Transverse colon (tissue), 4 donors: ENCODE results near the gene GIGYF1. TPM values are rescaled to one million over a fixed set of nuclear protein-coding genes. Genes with fewer than 3 reads are reported as not detected.

Experiments used
- DNase-seq: peaks from one replicate; pipeline ENCODE4 v3.0.0-alpha.2; 2019
- H3K27ac ChIP-seq, 4 donors: fragments of 200-600 bp; sonication (generic); 2 replicates each; pipeline ENCODE4 v1.5.1; 2016 to 2018; ENCODE audit warnings: inconsistent platforms in 4 of 4
- H3K27me3 ChIP-seq: fragments of 200-600 bp; sonication (generic); 2 replicates; pipeline ENCODE4 v1.5.1; 2017; ENCODE audit warnings: inconsistent platforms
- H3K36me3 ChIP-seq, 4 donors: fragments of 200-600 bp; sonication (generic); 2 replicates each; pipeline ENCODE4 v1.5.1; 2017 to 2019; ENCODE audit warnings: inconsistent platforms in 4 of 4
- H3K4me1 ChIP-seq, 4 donors: fragments of 200-600 bp; sonication (generic); 2 replicates each; pipeline ENCODE4 v1.5.1; 2017 to 2020; ENCODE audit warnings: inconsistent platforms in 4 of 4
- H3K4me3 ChIP-seq, 4 donors: fragments of 200-600 bp; sonication (generic); 1 replicate in 1 of 4; 2 replicates in 3 of 4; pipeline versions ENCODE4 v1.5.1 to v1.6.1; 2017 to 2019; ENCODE audit warnings: inconsistent platforms in 4 of 4
- H3K9me3 ChIP-seq, 2 donors: fragments of 200-600 bp; sonication (generic); 2 replicates each; pipeline ENCODE4 v1.5.1; 2017 to 2019; ENCODE audit warnings: inconsistent platforms in 2 of 2
- CTCF ChIP-seq, 5 experiments: fragments of 200-600 bp in 3 of 5; fragments of 450-650 bp in 2 of 5; sonication (generic) in 3 of 5; IDR thresholded peaks; 1 replicate in 2 of 5; 2 replicates in 3 of 5; pipeline ENCODE4 v1.5.1; 2016 to 2017; ENCODE audit warnings: antibody characterized with exemption in 5 of 5, inconsistent platforms in 3 of 5, mild to moderate bottlenecking in 2 of 5, moderate library complexity in 1 of 5
- EP300 ChIP-seq: sonication (generic); formaldehyde crosslinking; IDR thresholded peaks from one replicate; pipeline ENCODE4 v1.6.1; 2017; ENCODE audit warnings: antibody characterized with exemption, low read depth
- POLR2A ChIP-seq: fragments of 450-650 bp; IDR thresholded peaks from one replicate; pipeline ENCODE4 v1.6.1; 2016; ENCODE audit warnings: antibody characterized with exemption, mild to moderate bottlenecking, moderate library complexity
- POLR2AphosphoS5 ChIP-seq, 3 donors: sonication (generic); formaldehyde crosslinking; IDR thresholded peaks; one replicate each; pipeline ENCODE4 v1.6.1; 2016; ENCODE audit warnings: antibody characterized with exemption in 3 of 3
- WGBS, 2 donors: methylation state at CpG; one replicate each; pipeline ENCODE4 v1.1.5; 2018; ENCODE audit warnings: low coverage in 1 of 2; 5-methylcytosine and 5-hydroxymethylcytosine counted together
- in situ Hi-C, 4 donors: fragments of 200-750 bp; cut with MboI; loops; one replicate each; pipeline versions ENCODE4 v1.15.0 to v1.15.1; 2017; ENCODE audit warnings: low sequenced_read_pairs in 3 of 4, low pct_ligation_motif_present in 1 of 4, low pct_unique_long_range_greater_than_20kb in 1 of 4
- intact Hi-C: fragments of 100-400 bp; cut with DNase I; formaldehyde crosslinking; loops from one replicate; pipeline ENCODE4 v1.15.1; 2023; ENCODE audit warnings: low total_unique reads
- total RNA-seq, 4 donors: library from RNA; depleted of rRNA; stranded (reverse); fragments of >200 nt; gene quantifications; one replicate each; pipeline ENCODE4 v1.1.0, GENCODE V29; 2016

GIGYF1 gene
- total RNA-seq, 4 donors from 2014 or later: 25.4 to 104 (median 51.8) TPM

- in situ Hi-C loops (loop anchor here in 3 of 4 donors (10.0 to 25.0 kb wide), 3 partner anchors 90 to 215 kb away; partner anchors contain the start of genes FBXO24 (in 2 of the 3), LRCH4 (in 2 of the 3) and SPACDR (in 2 of the 3)), intact Hi-C loops (no loop called here)
Observed at GRCh38 chr7:100677308-100678267, 16.5 kb downstream of the GIGYF1 start.

GRCh38 chr7:100676501-100677306 is 17.3 kb downstream of the GIGYF1 start:
- peaks cover 0 to 19% (median 9%) of the 10 kb centered on the region in 4 donors for H3K4me1 ChIP-seq
- 88% methylated on average over 23 of the region's 23 CpGs; no CpG with 5 or more reads in 1 of the 2 donors for WGBS, 2 donors
- H3K4me3 ChIP-seq: peak overlapping the region in 2 of 4 donors; percentile 77 to 100
- peak; percentile 15 for DNase-seq
- no peaks in the 10 kb centered on the region for H3K9me3 ChIP-seq
- peaks cover 0 to 24% (median 15%) of the 10 kb centered on the region in 4 donors for H3K36me3 ChIP-seq
- H3K27me3 ChIP-seq: no peaks in the 10 kb centered on the region
- H3K27ac ChIP-seq: peak overlapping the region; percentile 94 to 100 (median 98)
- TF ChIP-seq EP300 (no peak), CTCF (IDR thresholded peaks at IDR 0.05) (no peak), POLR2AphosphoS5 (IDR thresholded peaks at IDR 0.05) (no peak), POLR2A (no peak)
- intact Hi-C loops (no loop called here), in situ Hi-C loops (loop anchor here in 3 of 4 donors (10.0 to 25.0 kb wide), 3 partner anchors 89 to 214 kb away; partner anchors contain the start of genes FBXO24 (in 2 of the 3), LRCH4 (in 2 of the 3) and SPACDR (in 2 of the 3))

More at GRCh38 chr7:100677308-100678267, 16.5 kb downstream of the GIGYF1 start:
- Histone ChIP-seq H3K9me3 (no peaks in the 10 kb centered on the region), H3K36me3 (peaks cover 0 to 30% (median 15%) of the 10 kb centered on the region in 4 donors), H3K27ac (no peak overlapping the region), H3K27me3 (no peaks in the 10 kb centered on the region), H3K4me3 (no peak overlapping the region), H3K4me1 (peaks cover 0 to 19% (median 9%) of the 10 kb centered on the region in 4 donors)
- WGBS, 2 donors: 90 to 92% methylated on average over 2 to 32 of the region's 36 CpGs
- DNase-seq: peak; percentile 8
- TF ChIP-seq POLR2A (no peak), CTCF (IDR thresholded peaks at IDR 0.05) (no peak), EP300 (no peak), POLR2AphosphoS5 (IDR thresholded peaks at IDR 0.05) (no peak)

GRCh38 chr7:100675581-100676350 is 18.3 kb downstream of the GIGYF1 start:
- H3K9me3 ChIP-seq: no peaks in the 10 kb centered on the region
- intact Hi-C loops: no loop called here
- TF ChIP-seq EP300 (no peak), POLR2A (peak; percentile 22), POLR2AphosphoS5 (IDR thresholded peaks at IDR 0.05) (peak; percentile 46 to 56 (median 50))
- WGBS, 2 donors: 5% methylated on average over 32 of the region's 59 CpGs; no CpG with 5 or more reads in 1 of the 2 donors
- H3K27ac ChIP-seq: peak overlapping the region; percentile 94 to 100 (median 98)
- peak overlapping the region; percentile 77 to 100 (median 96) for H3K4me3 ChIP-seq
- H3K36me3 ChIP-seq: peaks cover 0 to 23% (median 15%) of the 10 kb centered on the region in 4 donors
- no peaks in the 10 kb centered on the region for H3K27me3 ChIP-seq
- peak; percentile 86 for DNase-seq
- peaks cover 0 to 19% (median 9%) of the 10 kb centered on the region in 4 donors for H3K4me1 ChIP-seq
- in situ Hi-C loops: loop anchor here in 3 of 4 donors (10.0 to 25.0 kb wide), 3 partner anchors 88 to 213 kb away; partner anchors contain the start of genes FBXO24 (in 2 of the 3), LRCH4 (in 2 of the 3) and SPACDR (in 2 of the 3)

- intact Hi-C loops: no loop called here
- no peaks in the 10 kb centered on the region for H3K9me3 ChIP-seq
- peak overlapping the region; percentile 94 to 100 (median 98) for H3K27ac ChIP-seq
- H3K27me3 ChIP-seq: no peaks in the 10 kb centered on the region
- TF ChIP-seq CTCF (IDR thresholded peaks at IDR 0.05) (no peak), POLR2A (no peak)
- in situ Hi-C loops: loop anchor here in 3 of 4 donors (10.0 to 25.0 kb wide), 3 partner anchors 88 to 213 kb away; partner anchors contain the start of genes FBXO24 (in 2 of the 3), LRCH4 (in 2 of the 3) and SPACDR (in 2 of the 3)
- H3K36me3 ChIP-seq: peaks cover 0 to 23% (median 15%) of the 10 kb centered on the region in 4 donors
- peak overlapping the region; percentile 77 to 100 (median 96) for H3K4me3 ChIP-seq
- peaks cover 0 to 19% (median 9%) of the 10 kb centered on the region in 4 donors for H3K4me1 ChIP-seq
- DNase-seq: no peak
- 0% methylated on average over 7 of the region's 46 CpGs; no CpG with 5 or more reads in 1 of the 2 donors for WGBS, 2 donors
Observed at GRCh38 chr7:100675105-100675451, 19.0 kb downstream of the GIGYF1 start.
